ENCODE data around the gene SEMA3F.

The SEMA3F gene

GRCh38 chr3:50236484-50237132 lies 81.5 kb downstream of the SEMA3F start:
- FAIRE-seq = no peak

GRCh38 chr3:50237133-50237651 lies 82.1 kb downstream of the SEMA3F start:
- FAIRE-seq = no peak

- no peak for FAIRE-seq
Observed at GRCh38 chr3:50237754-50238548, 82.8 kb downstream of the SEMA3F start.

- no peak for FAIRE-seq
Observed at GRCh38 chr3:50238549-50239026, 83.5 kb downstream of the SEMA3F start.

All from A204.1 (cell line).